HS-27A (cell line): Measurements from ENCODE around the gene NAT10.

ENCODE experiments used
- DNase-seq: peaks from one replicate; pipeline ENCODE4 v3.0.0-alpha.2; 2012; ENCODE audit warnings: low read depth, missing footprints

NAT10 gene

DNA sequence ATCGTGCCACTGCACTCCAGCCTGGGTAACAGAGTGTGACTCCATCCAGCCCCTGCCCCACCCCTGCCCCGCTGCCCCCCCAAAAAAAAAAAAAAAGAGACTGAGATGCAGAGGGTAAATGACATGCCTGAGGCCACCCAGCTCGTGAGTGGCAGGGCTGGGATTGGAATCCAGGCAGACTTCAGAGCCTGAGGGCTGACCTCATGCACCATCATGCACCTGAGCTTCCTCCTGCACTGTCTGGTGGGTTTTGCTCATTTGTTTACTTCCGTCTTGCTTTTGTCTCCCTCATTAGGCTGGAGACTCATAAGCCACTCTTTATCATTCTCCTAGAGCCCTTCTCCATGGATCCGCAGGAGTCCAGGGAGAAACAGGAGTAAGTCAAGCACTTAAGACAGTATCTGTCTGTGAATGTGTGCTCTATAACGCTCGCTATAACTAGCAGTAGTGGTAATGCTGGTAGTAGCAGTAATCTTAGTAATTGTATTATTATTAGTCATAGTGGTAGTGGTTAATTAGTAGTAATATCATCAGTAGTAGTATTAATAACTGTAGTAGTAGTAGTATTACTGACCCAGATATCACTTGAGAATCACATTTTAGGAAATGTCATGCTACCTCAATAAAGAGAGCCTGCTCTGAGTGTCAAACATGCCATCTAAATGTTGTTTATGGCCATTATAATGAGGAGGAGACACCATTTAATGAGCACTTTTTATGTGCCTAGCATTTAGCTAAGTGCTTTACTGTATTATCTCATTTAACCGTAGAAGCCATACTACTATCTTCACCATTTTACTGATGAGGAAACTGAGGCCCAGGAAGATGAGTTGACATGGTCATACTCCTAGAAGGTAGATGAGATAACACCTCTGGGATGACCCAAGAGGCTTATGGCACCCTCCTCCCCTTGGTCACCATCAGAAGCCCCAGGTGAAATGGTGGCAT, 85.0 kb downstream of the NAT10 start:
- no peak for DNase-seq

DNA sequence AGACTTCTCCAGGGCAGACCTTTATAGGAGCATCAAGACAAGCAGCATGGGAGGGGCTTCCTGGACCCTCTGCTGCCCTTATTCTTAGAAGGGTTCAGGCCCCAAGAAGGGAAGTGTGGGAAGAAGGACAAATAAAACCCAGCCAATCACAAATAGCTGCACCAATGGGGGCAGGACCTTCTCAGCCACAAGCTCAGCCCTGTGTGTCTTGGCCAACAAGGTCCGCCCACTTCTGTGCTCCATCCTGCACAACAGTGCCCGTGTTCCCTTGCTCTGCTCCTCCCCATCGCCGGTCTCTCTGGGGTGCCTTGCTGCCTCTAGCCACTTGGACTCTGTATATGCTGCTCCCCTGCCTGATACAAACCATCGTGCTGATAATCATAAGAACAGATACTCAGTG, 86.1 kb downstream of the NAT10 start:
- no peak for DNase-seq

DNA sequence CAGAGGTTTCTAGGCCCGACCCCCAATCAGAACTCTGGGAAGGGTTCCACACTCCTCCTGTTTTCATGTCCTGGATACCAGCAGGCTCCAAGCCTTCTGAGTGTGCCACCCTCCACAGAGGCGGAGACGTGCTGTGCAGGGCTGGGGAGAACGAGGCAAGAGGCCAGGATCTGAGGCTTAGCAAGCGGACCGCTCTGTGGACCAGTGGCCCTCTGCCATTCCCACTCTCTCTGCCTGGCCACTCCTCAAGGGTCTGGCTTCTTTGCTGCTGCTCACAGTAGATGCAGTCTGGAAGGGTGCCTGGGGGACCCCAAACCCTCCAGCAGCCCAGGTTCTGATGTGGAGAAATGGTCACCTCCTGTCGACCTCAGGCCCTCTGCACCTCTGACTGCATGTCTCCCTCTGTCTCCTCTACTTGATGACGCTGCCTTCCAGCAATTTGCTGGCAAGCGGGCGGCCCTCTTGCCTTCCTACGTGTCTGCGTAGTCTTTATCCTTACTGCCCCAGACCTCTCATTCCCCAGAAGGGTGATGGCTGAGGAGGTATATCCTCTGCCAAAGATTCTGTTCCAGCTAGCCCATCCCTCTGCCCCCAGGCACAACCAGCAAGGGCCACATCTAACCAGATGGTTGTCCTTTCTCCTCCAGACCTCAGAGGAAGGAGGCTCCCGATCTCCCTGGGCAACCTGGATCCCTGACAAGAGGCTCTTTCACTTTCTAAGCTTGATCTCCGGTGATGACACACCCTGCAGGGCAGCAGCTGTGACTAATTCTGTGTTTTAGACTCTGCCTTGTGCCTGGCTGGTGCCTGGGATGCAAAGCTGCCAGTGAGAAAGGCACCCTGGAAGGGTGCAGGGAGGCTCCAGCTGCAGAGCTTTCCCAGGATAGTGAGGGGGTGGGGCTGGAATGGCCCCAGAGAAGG, 87.3 kb downstream of the NAT10 start:
- peak; percentile 86 for DNase-seq

DNA sequence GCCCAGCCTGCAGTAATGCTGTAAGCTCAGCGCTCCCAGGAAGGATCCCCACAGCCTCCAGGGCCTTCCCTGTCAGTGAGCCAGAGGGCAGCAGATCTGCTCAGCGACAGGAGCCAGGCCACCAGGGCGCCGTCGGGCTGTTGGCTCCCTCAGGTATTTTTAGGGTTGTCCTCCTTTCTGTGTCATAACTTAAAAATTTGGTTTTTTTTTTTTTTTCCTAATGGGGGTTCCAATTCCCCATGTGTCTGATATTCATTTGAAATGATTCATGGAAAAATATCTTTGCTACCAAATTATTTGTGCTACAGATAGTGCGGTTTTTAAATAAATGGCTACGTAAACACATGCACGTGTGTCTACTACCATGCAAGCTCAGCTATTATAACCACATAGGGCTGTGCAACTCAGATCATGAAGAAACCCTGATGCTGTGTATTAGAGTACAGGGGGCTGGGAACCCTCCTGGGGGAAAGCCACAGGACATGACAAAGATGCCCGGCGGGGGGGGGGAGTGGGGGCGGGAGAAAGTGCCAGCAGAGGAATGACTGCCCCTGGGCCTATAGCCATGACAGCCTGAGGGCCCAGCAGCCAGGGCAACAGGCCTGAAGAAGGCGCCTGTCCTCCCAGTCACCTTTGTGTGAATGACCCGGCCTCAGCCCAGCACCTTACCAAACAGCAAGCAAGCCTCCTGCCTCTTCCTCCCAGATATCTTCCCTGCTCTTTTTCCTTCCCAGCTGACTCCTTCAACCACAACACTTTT, 89.3 kb downstream of the NAT10 start:
- DNase-seq = no peak
